Measurements from ENCODE around the gene HGS. TPM values are rescaled to one million over a fixed set of nuclear protein-coding genes. Genes with fewer than 3 reads are reported as not detected.

HGS gene, protein sequence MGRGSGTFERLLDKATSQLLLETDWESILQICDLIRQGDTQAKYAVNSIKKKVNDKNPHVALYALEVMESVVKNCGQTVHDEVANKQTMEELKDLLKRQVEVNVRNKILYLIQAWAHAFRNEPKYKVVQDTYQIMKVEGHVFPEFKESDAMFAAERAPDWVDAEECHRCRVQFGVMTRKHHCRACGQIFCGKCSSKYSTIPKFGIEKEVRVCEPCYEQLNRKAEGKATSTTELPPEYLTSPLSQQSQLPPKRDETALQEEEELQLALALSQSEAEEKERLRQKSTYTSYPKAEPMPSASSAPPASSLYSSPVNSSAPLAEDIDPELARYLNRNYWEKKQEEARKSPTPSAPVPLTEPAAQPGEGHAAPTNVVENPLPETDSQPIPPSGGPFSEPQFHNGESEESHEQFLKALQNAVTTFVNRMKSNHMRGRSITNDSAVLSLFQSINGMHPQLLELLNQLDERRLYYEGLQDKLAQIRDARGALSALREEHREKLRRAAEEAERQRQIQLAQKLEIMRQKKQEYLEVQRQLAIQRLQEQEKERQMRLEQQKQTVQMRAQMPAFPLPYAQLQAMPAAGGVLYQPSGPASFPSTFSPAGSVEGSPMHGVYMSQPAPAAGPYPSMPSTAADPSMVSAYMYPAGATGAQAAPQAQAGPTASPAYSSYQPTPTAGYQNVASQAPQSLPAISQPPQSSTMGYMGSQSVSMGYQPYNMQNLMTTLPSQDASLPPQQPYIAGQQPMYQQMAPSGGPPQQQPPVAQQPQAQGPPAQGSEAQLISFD
- 35.8 and 39.4 TPM in 2 replicates for total RNA-seq

DNA sequence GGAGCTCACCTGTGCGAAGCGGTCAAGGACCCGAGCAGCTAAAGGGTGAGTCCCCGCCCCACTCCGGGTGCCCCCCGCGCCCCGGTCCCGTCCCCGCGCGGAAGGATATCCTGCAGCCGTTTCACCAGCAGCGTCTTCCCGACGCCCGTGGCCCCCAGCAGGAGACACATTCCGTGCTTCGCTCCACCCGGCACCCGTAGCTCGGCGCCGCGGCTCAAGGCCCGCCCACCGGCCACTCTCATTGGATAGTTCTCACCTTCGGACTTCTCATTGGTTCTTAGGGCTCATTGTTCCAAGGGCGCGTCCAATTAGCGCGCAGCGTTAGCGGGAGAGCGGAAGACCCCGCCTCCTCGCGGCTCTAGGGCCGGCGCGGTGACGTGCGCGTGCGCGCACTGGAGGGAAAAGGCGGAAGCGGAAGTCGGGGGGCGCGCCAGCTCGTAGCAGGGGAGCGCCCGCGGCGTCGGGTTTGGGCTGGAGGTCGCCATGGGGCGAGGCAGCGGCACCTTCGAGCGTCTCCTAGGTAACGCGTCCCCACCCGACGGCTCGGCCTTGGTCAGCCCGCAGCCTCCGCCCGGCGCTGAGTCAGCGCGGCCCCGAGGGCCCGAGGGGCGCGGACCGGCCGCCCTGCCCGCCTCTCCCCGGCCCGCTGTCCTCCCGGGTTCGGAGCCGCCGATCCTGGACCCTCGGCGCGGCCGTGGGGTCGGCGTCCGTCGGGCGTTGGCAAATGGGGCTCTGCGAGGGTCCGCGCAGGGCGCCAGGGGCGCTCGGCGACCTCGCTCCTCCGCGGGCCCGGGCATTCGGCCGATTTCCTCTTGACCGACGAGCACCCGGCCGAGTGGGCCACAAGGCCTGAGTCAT lies at the start of gene HGS, which contains the start of gene ARL16:
Gene HGS, plus strand, starts transcription at position 428 of the 858 bp plus-strand sequence. Its CDS starts 56 bp downstream, at position 484.
Gene ARL16, minus strand, starts transcription at position 214 of the 858 bp plus-strand sequence. Its CDS starts 44 bp downstream, at position 170.

DNA sequence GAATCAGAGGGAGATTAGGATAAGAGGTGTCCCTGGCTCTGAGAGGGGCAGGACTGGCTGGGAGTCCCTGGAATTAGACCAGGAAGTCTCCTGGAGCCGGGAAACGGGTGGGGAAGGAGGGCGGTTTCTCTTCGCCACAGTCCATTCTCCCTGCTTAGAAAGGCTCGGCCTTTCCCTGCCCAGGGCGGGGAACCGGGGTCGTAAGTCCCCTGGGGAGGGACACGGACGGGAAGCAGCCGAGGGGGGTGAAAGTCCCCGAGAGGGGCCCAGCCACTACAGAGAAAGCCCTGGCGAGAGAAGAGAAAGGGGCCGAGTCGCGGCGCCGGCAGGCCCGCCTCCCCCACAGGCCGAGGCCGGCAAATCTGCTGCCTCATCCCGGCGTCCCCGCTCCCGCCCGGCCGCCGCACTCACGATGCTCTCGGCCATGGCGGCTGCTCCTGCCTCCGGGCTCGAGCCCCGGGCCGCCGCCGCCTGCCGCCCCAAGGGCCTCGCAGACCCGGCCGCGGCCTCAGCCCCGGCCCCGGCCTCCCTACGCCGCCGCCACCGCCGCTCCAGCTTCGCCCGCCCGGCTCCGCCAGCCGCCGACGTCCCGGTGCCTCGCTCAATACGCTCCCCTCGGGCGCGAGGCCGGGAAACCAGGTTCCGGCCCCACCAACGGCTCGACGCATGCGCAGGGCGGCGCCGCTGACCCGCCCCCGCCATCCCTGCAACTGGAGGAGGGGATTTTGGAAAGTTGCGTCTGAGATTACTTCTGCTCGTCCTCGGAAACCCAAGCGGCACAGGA lies 47.1 kb upstream of the HGS start, which contains the start of the genes NPLOC4 and TSPAN10:
Gene NPLOC4, minus strand, starts transcription at position 608 of the 784 bp plus-strand sequence. Its CDS starts 182 bp downstream, at position 426.
Gene TSPAN10, plus strand, starts transcription at position 692 of the 784 bp plus-strand sequence. CDS start 5,217 bp downstream, outside the sequence.

DNA sequence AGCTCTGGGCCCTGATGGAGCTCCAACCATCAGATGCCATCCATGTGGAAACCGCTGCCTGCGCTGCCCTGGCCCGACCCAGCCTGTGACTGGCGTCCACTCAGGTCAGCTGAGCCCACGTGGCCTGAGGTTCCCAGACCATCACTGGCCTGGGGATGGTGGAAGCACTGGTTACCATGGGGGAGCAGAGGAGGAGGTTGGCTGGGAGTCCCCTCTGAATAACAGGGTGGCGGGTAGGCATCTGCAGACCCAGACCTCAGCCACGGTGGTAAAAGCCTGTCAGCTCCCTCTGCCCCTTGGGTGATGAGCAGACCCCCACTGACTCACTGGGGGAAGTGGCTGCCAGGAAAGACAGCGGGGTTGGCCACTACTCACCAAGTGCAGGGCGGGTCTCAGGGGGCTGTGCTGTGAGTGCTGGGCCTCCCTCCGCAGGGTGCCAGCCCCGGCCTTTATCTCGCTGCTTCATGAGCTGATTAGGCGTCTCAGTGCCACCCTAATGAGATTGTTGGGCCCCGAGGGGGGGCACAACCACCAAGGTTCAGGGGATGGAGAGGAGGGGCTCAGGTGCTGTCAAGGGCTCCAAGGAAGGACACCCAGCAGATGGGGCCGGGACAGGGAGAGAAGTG lies 27.6 kb upstream of the HGS start, which contains the start of gene PDE6G:
Gene PDE6G, minus strand, starts transcription at position 425 of the 626 bp plus-strand sequence. CDS start 3,237 bp downstream, outside the sequence.

DNA sequence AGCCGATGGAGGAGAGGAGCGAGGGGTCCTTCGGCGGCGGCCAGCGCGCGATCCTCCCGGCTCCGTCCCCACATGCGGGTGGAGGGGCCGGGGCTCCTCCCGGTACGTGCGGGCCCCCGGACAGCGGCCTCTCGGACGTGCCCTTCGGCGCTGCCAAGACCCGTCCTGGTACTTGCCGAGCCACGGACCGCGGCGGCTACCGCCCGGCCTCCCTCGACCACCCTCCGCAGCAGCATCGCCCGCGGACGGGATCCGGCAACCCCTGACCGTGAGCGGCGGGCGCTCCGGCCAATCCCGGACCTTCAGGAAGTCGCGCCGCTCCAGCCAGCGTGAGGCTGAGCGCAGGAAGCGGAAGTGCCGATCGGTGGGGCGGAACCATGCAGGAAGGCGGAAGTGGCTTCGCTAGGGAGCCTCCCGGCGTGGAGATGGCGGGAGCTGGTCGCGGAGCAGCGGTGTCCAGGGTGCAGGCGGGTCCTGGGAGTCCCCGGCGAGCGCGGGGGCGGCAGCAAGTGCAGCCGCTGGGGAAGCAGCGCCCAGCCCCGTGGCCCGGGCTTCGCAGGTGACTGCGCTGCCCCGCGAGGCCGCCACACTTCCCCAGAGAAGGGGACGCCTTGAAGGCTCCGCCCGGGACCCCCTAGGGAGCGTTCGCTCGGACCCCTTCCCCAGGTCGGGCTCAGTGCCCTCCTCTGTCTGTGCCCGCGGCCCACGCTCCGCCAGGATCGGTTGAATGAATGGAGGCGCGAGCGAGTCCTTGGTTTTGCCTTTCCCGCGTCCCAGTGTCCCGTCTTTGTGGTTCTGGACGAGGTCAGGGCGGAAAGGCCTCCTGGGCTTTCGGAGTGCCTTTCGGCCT lies 17.2 kb upstream of the HGS start, which contains the start of the genes CCDC137 and OXLD1:
Gene CCDC137, plus strand, starts transcription at position 396 of the 850 bp plus-strand sequence. Its CDS starts 30 bp downstream, at position 426.
Gene OXLD1, minus strand, starts transcription at position 264 of the 850 bp plus-strand sequence. Its CDS starts 28 bp downstream, at position 236.

DNA sequence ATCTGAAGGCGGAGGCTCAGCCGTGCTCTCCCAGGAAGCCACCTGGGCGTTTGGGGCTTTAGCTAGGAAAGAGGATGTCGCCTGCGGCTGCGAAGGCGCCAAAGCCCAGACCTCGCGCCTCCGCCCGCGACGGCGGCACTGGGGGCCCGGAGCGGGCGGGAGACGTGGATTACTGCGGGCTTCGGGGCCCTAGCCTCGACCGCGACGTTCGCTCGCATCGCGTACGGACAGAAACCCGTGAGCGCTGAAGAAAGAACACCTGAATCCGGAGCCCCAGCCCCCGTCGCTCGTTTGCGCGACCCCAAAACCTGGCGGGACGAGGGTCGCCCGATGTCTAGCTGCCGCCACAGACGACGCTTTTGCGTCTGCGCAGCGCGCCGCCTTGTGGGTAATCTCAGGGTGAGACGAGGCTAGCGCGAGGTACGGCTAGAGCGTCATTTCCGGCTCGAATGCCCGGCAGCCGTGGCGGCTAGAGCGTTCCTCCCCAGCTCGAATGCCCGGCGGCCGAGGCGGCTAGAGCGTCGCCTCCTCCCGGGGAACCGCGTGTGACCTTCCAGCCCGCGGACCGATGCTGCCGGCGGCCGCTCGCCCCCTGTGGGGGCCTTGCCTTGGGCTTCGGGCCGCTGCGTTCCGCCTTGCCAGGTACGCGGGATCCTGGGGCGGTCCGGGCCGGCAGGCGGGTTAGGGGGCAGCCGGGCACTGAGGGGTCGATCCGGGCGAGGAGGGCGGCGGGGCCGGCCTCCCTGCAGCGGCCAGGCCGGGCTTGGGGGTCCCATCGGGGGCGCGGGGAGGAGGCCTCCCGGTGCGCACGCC lies 19.3 kb downstream of the HGS start, which contains the start of gene MRPL12:
Gene MRPL12, plus strand, starts transcription at position 434 of the 813 bp plus-strand sequence. Its CDS starts 135 bp downstream, at position 569.

DNA sequence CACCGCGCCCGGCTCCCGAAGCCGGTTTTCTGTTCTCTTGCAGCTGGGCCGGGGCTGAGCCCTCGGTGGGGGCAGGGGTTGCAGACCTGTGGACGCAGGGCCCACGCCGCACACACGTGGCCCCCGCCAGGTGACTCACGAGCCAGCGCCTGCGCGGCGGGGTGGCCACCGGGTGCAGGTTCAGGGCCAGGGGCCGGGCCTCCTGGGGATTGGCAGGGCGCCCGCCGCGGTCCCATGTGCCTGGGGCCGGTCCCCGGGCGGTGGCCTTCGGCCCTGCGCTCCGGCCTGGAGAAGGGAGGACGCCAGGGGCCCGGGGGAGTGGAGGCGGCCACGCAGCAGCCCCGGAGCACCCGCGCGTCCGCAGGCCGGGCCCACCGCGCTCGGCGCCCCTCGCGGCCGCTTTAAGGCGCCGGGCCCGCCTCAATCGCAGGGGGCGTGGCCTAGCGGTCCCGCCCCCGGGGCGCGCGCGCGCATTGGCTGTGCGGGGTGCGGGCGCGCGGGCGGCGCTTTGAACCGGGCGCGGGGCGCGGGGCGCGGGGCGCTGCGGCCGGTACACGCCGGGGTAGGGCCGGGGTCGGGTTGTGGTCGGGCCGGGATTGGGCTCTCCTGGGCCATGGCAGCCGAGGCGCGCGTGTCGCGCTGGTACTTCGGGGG lies 28.1 kb downstream of the HGS start, which contains the start of gene SLC25A10:
Gene SLC25A10, plus strand, starts transcription at position 471 of the 654 bp plus-strand sequence. Its CDS starts 143 bp downstream, at position 614.

Other genes with a start within 250 kb of the HGS start
- 3,173 and 6,668 TPM in 2 replicates for gene ACTG1, start 171.2 kb upstream of the HGS start, total RNA-seq
- gene FSCN2, start 155.6 kb upstream of the HGS start, total RNA-seq: 0.26 and 0.54 TPM in 2 replicates
- 10.5 and 13.8 TPM in 2 replicates for gene FAAP100, start 131.7 kb upstream of the HGS start, total RNA-seq
- 57.2 and 71.2 TPM in 2 replicates for gene NPLOC4, start 46.9 kb upstream of the HGS start, total RNA-seq
- gene TSPAN10, start 46.8 kb upstream of the HGS start, total RNA-seq: 0.43 and 0.60 TPM in 2 replicates
- gene PDE6G, start 27.5 kb upstream of the HGS start, total RNA-seq: 1.2 and 4.3 TPM in 2 replicates
- gene OXLD1, start 17.4 kb upstream of the HGS start, total RNA-seq: 26.8 and 29.6 TPM in 2 replicates
- 5.5 and 7.5 TPM in 2 replicates for gene CCDC137, start 17.3 kb upstream of the HGS start, total RNA-seq
- gene ARL16, start 214 bp upstream of the HGS start, total RNA-seq: 28.1 and 29.0 TPM in 2 replicates
- gene MRPL12, start 19.4 kb downstream of the HGS start, total RNA-seq: 6.6 and 7.0 TPM in 2 replicates
- gene SLC25A10, start 28.3 kb downstream of the HGS start, total RNA-seq: 6.6 and 7.7 TPM in 2 replicates
- not detected in 2 replicates for gene GCGR, start 120.1 kb downstream of the HGS start, total RNA-seq
- 112 and 134 TPM in 2 replicates for gene MCRIP1, start 149.3 kb downstream of the HGS start, total RNA-seq
- not detected in 2 replicates for gene PPP1R27, start 151.0 kb downstream of the HGS start, total RNA-seq
- 517 and 746 TPM in 2 replicates for gene P4HB, start 176.5 kb downstream of the HGS start, total RNA-seq
- gene ARHGDIA, start 187.3 kb downstream of the HGS start, total RNA-seq: 99.4 and 99.5 TPM in 2 replicates
- gene ALYREF, start 207.6 kb downstream of the HGS start, total RNA-seq: 126 and 127 TPM in 2 replicates
- gene ANAPC11, start 207.7 kb downstream of the HGS start, total RNA-seq: 87.0 and 103 TPM in 2 replicates
- 0.09 and 0.11 TPM in 2 replicates for gene NPB, start 218.2 kb downstream of the HGS start, total RNA-seq
- gene PCYT2, start 227.4 kb downstream of the HGS start, total RNA-seq: 18.2 and 25.2 TPM in 2 replicates
- gene SIRT7, start 234.2 kb downstream of the HGS start, total RNA-seq: 10.4 and 11.8 TPM in 2 replicates
- gene MAFG, start 243.7 kb downstream of the HGS start, total RNA-seq: 13.7 TPM in 2 replicates